ENCODE data around the gene GALNT8.

The GALNT8 gene

DNA sequence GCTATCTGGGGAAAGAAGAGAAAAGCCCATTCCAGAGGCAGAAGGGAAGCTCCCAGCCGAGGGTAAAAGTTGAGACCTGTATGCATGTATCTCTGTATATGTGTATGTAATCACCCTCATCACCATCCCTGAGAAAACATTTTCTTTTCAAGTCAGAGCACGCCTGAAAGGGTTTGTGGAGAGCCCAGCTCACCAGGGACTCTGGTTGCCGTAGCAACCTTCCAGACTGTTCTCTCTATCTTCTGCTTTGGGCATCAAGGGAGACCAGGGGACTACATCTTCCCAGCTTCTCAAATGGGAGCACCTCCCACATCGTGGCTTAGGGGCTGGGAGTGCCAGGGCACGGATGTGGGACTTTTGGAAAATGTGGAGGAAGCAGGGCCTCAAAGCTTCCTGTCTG lies 93.5 kb downstream of the GALNT8 start:
- no peak overlapping the region for H3K27ac ChIP-seq
- TF ChIP-seq, protein P1, sequence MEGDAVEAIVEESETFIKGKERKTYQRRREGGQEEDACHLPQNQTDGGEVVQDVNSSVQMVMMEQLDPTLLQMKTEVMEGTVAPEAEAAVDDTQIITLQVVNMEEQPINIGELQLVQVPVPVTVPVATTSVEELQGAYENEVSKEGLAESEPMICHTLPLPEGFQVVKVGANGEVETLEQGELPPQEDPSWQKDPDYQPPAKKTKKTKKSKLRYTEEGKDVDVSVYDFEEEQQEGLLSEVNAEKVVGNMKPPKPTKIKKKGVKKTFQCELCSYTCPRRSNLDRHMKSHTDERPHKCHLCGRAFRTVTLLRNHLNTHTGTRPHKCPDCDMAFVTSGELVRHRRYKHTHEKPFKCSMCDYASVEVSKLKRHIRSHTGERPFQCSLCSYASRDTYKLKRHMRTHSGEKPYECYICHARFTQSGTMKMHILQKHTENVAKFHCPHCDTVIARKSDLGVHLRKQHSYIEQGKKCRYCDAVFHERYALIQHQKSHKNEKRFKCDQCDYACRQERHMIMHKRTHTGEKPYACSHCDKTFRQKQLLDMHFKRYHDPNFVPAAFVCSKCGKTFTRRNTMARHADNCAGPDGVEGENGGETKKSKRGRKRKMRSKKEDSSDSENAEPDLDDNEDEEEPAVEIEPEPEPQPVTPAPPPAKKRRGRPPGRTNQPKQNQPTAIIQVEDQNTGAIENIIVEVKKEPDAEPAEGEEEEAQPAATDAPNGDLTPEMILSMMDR (IDR thresholded peaks at IDR 0.05; ENCODE audit: low read depth, low read length) = no peak
- no peak overlapping the region for H3K4me3 ChIP-seq (ENCODE audit: low read depth, low read length)
- no peaks in the 10 kb centered on the region for H3K36me3 ChIP-seq
- H3K27me3 ChIP-seq (ENCODE audit: insufficient read depth, low read depth, severe bottlenecking) = no peaks in the 10 kb centered on the region
- DNase-seq = no peak
- no peaks in the 10 kb centered on the region for H3K9me3 ChIP-seq (ENCODE audit: severe bottlenecking)

DNA sequence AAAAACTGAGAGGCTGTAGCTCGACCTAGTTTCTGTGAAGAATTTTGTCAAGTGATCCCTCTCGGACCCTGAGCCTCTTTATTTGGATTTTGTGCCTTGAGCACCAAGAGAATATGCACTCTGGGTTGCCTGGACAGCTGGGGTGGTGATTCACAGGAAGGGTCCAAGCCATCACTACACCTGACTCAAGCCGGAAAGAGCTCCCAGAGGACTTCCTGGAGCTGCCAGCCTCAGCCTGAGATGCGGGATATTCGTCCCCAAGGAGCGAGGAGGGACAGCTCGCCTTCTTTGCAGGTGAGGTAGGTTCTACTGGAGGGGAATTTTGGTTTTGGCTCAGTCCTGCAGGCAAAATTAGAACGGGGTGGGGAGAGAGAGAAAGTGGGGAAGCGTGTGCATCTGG lies 94.3 kb downstream of the GALNT8 start:
- H3K9me3 ChIP-seq (ENCODE audit: severe bottlenecking) = no peaks in the 10 kb centered on the region
- no peak overlapping the region for H3K4me3 ChIP-seq (ENCODE audit: low read depth, low read length)
- TF ChIP-seq, protein P1 (IDR thresholded peaks at IDR 0.05; ENCODE audit: low read depth, low read length) = no peak
- H3K27me3 ChIP-seq (ENCODE audit: insufficient read depth, low read depth, severe bottlenecking) = no peaks in the 10 kb centered on the region
- DNase-seq = no peak
- H3K36me3 ChIP-seq = no peaks in the 10 kb centered on the region
- no peak overlapping the region for H3K27ac ChIP-seq

DNA sequence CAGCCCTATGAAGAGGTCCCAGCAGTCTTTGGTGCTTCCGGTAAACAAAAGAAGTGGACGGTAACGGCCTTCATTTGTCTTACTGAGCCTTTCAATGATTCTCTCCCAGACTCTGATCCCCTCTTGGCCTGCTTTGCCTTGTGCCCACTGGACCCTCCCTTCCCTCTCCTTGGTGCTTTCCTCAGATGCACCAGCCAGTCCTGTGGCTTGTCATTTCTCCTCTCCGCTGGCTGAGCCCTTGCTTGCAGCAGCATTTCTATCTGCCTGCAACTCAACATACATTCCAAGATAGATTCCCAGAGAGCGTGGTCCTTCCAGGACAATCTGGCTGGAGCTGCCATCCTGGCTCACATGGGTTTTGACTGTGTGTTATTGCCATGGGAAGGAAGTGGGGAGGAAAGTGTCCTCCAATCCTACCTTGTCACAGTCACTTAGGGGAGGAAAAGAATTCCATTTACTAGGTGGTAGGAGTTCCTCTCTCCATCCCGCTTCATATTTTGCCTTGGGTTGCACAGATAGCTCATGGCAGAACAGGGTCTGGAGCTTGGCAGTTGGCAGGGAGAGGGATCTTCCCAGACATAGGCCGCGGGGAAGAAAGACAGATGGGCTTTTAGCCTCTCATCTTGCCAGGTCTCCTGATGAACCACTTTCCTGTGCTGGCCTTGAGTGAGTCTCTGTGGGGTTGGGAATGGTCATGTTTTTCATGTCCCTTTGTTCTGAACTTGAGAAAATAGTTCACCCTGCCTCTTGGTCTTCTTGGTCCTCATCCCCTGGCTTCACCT lies 96.7 kb downstream of the GALNT8 start:
- H3K27ac ChIP-seq = no peak overlapping the region
- H3K9me3 ChIP-seq (ENCODE audit: severe bottlenecking) = no peaks in the 10 kb centered on the region
- no peaks in the 10 kb centered on the region for H3K36me3 ChIP-seq
- H3K27me3 ChIP-seq (ENCODE audit: insufficient read depth, low read depth, severe bottlenecking) = no peaks in the 10 kb centered on the region
- TF ChIP-seq, protein P1 (IDR thresholded peaks at IDR 0.05; ENCODE audit: low read depth, low read length) = no peak
- H3K4me3 ChIP-seq (ENCODE audit: low read depth, low read length) = no peak overlapping the region
- DNase-seq = no peak

DNA sequence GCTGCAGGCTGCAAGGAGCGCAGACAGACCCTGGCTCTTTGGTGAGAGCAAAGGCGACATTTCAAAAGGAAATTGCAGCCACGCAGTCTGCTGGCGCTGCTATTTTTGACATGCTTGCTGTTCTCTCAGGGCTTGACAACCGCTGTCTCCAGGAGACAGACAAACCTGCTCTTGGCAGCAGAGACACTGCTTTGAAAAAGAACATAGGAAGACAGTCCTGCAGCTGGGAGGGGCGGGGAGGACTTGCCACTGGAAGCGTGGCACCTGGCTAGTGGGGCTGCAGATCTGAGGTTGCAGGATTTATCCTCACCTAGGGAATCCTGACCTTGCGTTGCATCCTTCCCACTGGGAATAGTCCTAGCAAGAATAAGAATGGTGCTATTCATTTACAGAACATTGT lies 97.7 kb downstream of the GALNT8 start:
- no peaks in the 10 kb centered on the region for H3K27me3 ChIP-seq (ENCODE audit: insufficient read depth, low read depth, severe bottlenecking)
- no peaks in the 10 kb centered on the region for H3K36me3 ChIP-seq
- no peak overlapping the region for H3K27ac ChIP-seq
- no peak overlapping the region for H3K4me3 ChIP-seq (ENCODE audit: low read depth, low read length)
- DNase-seq = no peak
- TF ChIP-seq, protein P1 (IDR thresholded peaks at IDR 0.05; ENCODE audit: low read depth, low read length) = no peak
- H3K9me3 ChIP-seq (ENCODE audit: severe bottlenecking) = no peaks in the 10 kb centered on the region

DNA sequence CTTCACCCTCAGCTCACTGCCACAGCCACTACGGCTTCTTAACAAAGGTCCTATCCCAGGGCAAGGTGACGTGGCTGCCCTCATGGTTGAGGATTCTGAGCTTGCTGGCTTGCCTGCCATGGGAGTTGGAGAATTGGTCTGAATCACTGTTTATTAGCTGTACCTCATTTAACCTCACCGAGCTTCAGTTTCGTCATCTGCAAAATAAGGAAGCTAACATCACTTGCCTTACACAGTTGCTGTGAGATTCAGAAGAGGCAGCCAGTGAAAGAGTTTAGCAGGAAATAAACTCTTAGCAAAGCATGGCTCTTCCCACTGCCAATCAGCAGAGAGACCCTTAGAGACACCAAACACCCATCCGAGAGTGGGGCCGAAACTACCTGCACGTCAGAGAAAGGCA lies 99.5 kb downstream of the GALNT8 start:
- no peak for DNase-seq
- no peak overlapping the region for H3K4me3 ChIP-seq (ENCODE audit: low read depth, low read length)
- TF ChIP-seq, protein P1 (IDR thresholded peaks at IDR 0.05; ENCODE audit: low read depth, low read length) = no peak
- H3K9me3 ChIP-seq (ENCODE audit: severe bottlenecking) = no peaks in the 10 kb centered on the region
- no peaks in the 10 kb centered on the region for H3K27me3 ChIP-seq (ENCODE audit: insufficient read depth, low read depth, severe bottlenecking)
- H3K27ac ChIP-seq = no peak overlapping the region
- H3K36me3 ChIP-seq = no peaks in the 10 kb centered on the region

DNA sequence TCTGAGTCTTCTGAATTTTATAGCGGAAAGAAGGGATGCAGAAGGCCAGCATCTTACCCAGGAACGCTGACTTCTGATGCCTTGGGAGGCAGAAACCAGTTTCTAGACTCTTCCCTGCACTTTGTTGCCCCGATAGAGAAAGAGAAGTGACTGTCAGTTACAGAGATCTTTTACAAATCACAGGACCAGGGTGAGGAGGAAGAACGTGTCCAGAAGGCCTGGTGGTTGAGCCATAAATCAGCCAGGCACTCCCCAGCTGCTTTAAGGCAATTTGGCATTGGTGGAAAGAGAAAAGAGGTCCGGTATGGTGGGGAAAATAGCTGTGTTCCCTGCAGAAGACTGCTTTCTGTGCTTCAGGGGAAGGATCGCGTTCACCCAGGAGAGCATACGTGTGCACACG lies 100.8 kb downstream of the GALNT8 start:
- no peaks in the 10 kb centered on the region for H3K27me3 ChIP-seq (ENCODE audit: insufficient read depth, low read depth, severe bottlenecking)
- H3K27ac ChIP-seq = no peak overlapping the region
- DNase-seq = no peak
- TF ChIP-seq, protein P1 (IDR thresholded peaks at IDR 0.05; ENCODE audit: low read depth, low read length) = no peak
- no peaks in the 10 kb centered on the region for H3K36me3 ChIP-seq
- H3K4me3 ChIP-seq (ENCODE audit: low read depth, low read length) = no peak overlapping the region
- no peaks in the 10 kb centered on the region for H3K9me3 ChIP-seq (ENCODE audit: severe bottlenecking)

Measured in WERI-Rb-1 (cell line).